Stomach (tissue), 9 donors: ENCODE data around the gene CFAP70. TPM values are rescaled to one million over a fixed set of nuclear protein-coding genes. Genes with fewer than 3 reads are reported as not detected.

Experiments
- DNase-seq, 2 donors: peaks; one replicate each; pipeline versions ENCODE4 v3.0.0 to v3.0.0-alpha.2; 2013 to 2019
- H3K27ac ChIP-seq, 5 donors: fragments of 200-600 bp in 4 of 5; sonication (generic) in 4 of 5; one replicate each; pipeline ENCODE4 v1.5.1; 2013 to 2019; ENCODE audit warnings: mild to moderate bottlenecking in 1 of 5, moderate library complexity in 1 of 5
- H3K27me3 ChIP-seq, 3 donors: fragments of 200-600 bp; sonication (generic); one replicate each; pipeline ENCODE4 v1.5.1; 2017 to 2019; ENCODE audit warnings: mixed run types in 1 of 3
- H3K36me3 ChIP-seq, 4 donors: fragments of 200-600 bp; sonication (generic); 1 replicate in 3 of 4; 2 replicates in 1 of 4; pipeline ENCODE4 v1.5.1; 2016 to 2019
- H3K4me1 ChIP-seq, 4 donors: fragments of 200-600 bp; sonication (generic); one replicate each; pipeline ENCODE4 v1.5.1; 2016 to 2019
- H3K4me3 ChIP-seq, 4 donors: fragments of 200-600 bp; sonication (generic) in 3 of 4; one replicate each; pipeline ENCODE4 v1.5.1; 2016 to 2019; ENCODE audit warnings: mild to moderate bottlenecking in 1 of 4
- H3K9me3 ChIP-seq, 4 donors: fragments of 200-600 bp; sonication (generic); one replicate each; pipeline ENCODE4 v1.5.1; 2016 to 2019
- CTCF ChIP-seq, 7 experiments: fragments of 450-650 bp in 4 of 7; fragments of 200-600 bp in 3 of 7; sonication (generic) in 3 of 7; IDR thresholded peaks; one replicate each; pipeline ENCODE4 v1.5.1; 2016 to 2019; ENCODE audit warnings: antibody characterized with exemption in 7 of 7, control low read depth in 2 of 7, mild to moderate bottlenecking in 1 of 7
- EP300 ChIP-seq: sonication (generic); formaldehyde crosslinking; IDR thresholded peaks from one replicate; pipeline ENCODE4 v1.6.1; 2017; ENCODE audit warnings: antibody characterized with exemption
- POLR2A ChIP-seq, 4 donors: fragments of 450-650 bp; IDR thresholded peaks; one replicate each; pipeline ENCODE4 v1.6.1; 2016; ENCODE audit warnings: antibody characterized with exemption in 4 of 4, control low read depth in 2 of 4, mild to moderate bottlenecking in 1 of 4, moderate library complexity in 1 of 4
- POLR2AphosphoS5 ChIP-seq, 3 donors: sonication (generic); formaldehyde crosslinking; IDR thresholded peaks; one replicate each; pipeline ENCODE4 v1.6.1; 2016; ENCODE audit warnings: antibody characterized with exemption in 3 of 3
- WGBS, 5 donors: extraction: QIAGEN DNeasy Blood & Tissue Kit in 3 of 5; methylation state at CpG; one replicate each; pipeline versions ENCODE4 v1.1.5 to v1.1.7; 2013 to 2018; 5-methylcytosine and 5-hydroxymethylcytosine counted together
- intact Hi-C: fragments of 100-400 bp; cut with DNase I; formaldehyde crosslinking; loops from one replicate; pipeline ENCODE4 v1.15.1; 2023; ENCODE audit warnings: low total_unique reads
- polyA plus RNA-seq, 3 donors: library from polyadenylated mRNA; stranded (reverse); fragments of 200-250 nt; gene quantifications; one replicate each; pipeline ENCODE4 v1.2.3, GENCODE V29; 2013
- total RNA-seq, 5 donors: library from RNA; depleted of rRNA; stranded (reverse); fragments of >200 nt; gene quantifications; one replicate each; pipeline versions ENCODE4 v1.1.0 to v1.2.3, GENCODE V29; 2014 to 2016
- donor health status: healthy with polysubstance abuse.
- donor health status: Bipolar disorder and iron deficiency.
- donor health status: healthy.

CFAP70 gene
- total and polyA plus RNA-seq, 8 donors: 0.29 to 9.0 (median 2.0) TPM

GRCh38 chr10:73251683-73252444 is 106.8 kb downstream of the CFAP70 start:
- 8 to 14% (median 10%) methylated on average over 16 to 23 of the region's 23 CpGs for WGBS, 5 donors
- Histone ChIP-seq H3K4me3 (peak overlapping the region; percentile 76 to 87 (median 84)), H3K27ac (peak overlapping the region; percentile 93 to 95 (median 94)), H3K9me3 (no peaks in the 10 kb centered on the region), H3K27me3 (no peaks in the 10 kb centered on the region), H3K4me1 (peaks cover 28 to 43% (median 38%) of the 10 kb centered on the region in 4 donors), H3K36me3 (peaks cover 15 to 23% (median 22%) of the 10 kb centered on the region in 4 donors)
- TF ChIP-seq CTCF (IDR thresholded peaks at IDR 0.05) (no peak), POLR2A (IDR thresholded peaks at IDR 0.05) (no peak), POLR2AphosphoS5 (IDR thresholded peaks at IDR 0.05) (no peak), EP300 (no peak)
- intact Hi-C loops: no loop called here
- DNase-seq: peak in 1 of 2 donors; percentile 34

DNA sequence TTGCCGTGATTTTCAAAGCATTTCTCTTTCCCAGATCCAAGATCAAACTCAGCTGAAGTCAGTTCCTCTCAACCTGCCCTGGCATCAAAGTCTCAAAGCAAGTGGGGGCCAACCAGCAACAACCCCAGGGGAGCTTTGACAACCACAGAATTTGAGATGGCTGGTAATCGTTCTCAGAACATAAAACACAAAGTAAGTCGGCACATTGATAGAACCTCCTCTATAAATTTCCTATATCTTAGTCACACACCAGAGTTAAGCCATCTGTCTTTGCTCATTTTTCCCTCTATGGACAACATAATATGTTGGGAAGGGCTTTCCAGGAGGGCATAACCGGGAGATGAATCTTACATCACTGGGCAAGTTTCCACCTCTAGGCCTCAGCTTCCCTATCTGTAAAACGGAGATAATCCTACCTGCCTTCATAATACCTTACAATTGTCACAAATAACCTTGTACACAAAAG is 110.4 kb downstream of the CFAP70 start:
- TF ChIP-seq POLR2AphosphoS5 (IDR thresholded peaks at IDR 0.05) (no peak), EP300 (no peak), CTCF (IDR thresholded peaks at IDR 0.05) (no peak), POLR2A (IDR thresholded peaks at IDR 0.05) (no peak)
- Histone ChIP-seq H3K4me3 (no peak overlapping the region), H3K9me3 (no peaks in the 10 kb centered on the region), H3K4me1 (peaks cover 38 to 66% (median 49%) of the 10 kb centered on the region in 4 donors), H3K36me3 (peaks cover 17 to 45% (median 38%) of the 10 kb centered on the region in 4 donors), H3K27me3 (no peaks in the 10 kb centered on the region), H3K27ac (peak overlapping the region in 4 of 5 donors; percentile 84 to 94 (median 88))
- intact Hi-C loops: no loop called here
- WGBS, 5 donors: 63 to 76% (median 71%) methylated on average over 5 of the region's 5 CpGs
- no peak for DNase-seq

GRCh38 chr10:73247509-73248258 is 111.0 kb downstream of the CFAP70 start:
- no peaks in the 10 kb centered on the region for H3K9me3 ChIP-seq
- 17 to 26% (median 18%) methylated on average over 4 of the region's 4 CpGs for WGBS, 5 donors
- H3K4me1 ChIP-seq: peaks cover 34 to 64% (median 46%) of the 10 kb centered on the region in 4 donors
- no peak for TF ChIP-seq CTCF (IDR thresholded peaks at IDR 0.05)
- no peak for TF ChIP-seq EP300
- TF ChIP-seq POLR2A (IDR thresholded peaks at IDR 0.05): no peak
- TF ChIP-seq POLR2AphosphoS5 (IDR thresholded peaks at IDR 0.05): no peak
- peaks cover 23 to 51% (median 44%) of the 10 kb centered on the region in 4 donors for H3K36me3 ChIP-seq
- intact Hi-C loops: no loop called here
- peak overlapping the region; percentile 84 to 95 (median 88) for H3K27ac ChIP-seq
- H3K27me3 ChIP-seq: no peaks in the 10 kb centered on the region
- peak in 1 of 2 donors; percentile 17 for DNase-seq
- peak overlapping the region; percentile 70 to 91 (median 83) for H3K4me3 ChIP-seq
